Mucosa of descending colon (tissue), 3 donors: Measurements from ENCODE around the gene UST. TPM values are rescaled to one million over a fixed set of nuclear protein-coding genes. Genes with fewer than 3 reads are reported as not detected.
A peak's percentile ranks its signal among the peaks of the same experiment; 100 is the strongest.
"Not testable (repeated sequence)": the region's sequence is repeated elsewhere in the genome, so short reads cannot be mapped to it uniquely, and the experiment has no call there.

ENCODE experiments used
- ATAC-seq: fragments of 200-7000 bp; cut with Tn5 transposase; one replicate; pipeline ENCODE4 v1.9.1; 2020; ENCODE audit warnings: mild to moderate bottlenecking, moderate library complexity
- DNase-seq, 3 donors: peaks; one replicate each; pipeline ENCODE4 v3.0.0-alpha.2; 2020
- H3K36me3 ChIP-seq: fragments of 200-600 bp; one replicate; pipeline ENCODE4 v1.8.0; 2021; ENCODE audit warnings: low read depth, mild to moderate bottlenecking
- H3K4me1 ChIP-seq: fragments of 200-600 bp; one replicate; pipeline ENCODE4 v1.8.0; 2021; ENCODE audit warnings: low read depth, mild to moderate bottlenecking
- H3K4me3 ChIP-seq: fragments of 200-600 bp; one replicate; pipeline ENCODE4 v1.8.0; 2021; ENCODE audit warnings: mild to moderate bottlenecking
- H3K9me3 ChIP-seq: fragments of 200-600 bp; one replicate; pipeline ENCODE4 v1.8.0; 2021; ENCODE audit warnings: mild to moderate bottlenecking
- intact Hi-C, 2 donors: fragments of 100-400 bp; cut with DNase I in 1 of 2; cut with micrococcal nuclease in 1 of 2; formaldehyde crosslinking; loops; one replicate each; pipeline versions ENCODE4 v1.11.0 to v1.11.1; 2022; cut with DNase I, micrococcal nuclease
- total RNA-seq, 3 donors: library from RNA; stranded (reverse); fragmentation: NEBNext Ultra II Directional in 2 of 3; extraction: Animal tissue kit (Norgen Biotek cat#: 25700) in 2 of 3; gene quantifications; one replicate each; pipeline versions ENCODE4 v1.2.1 to v1.2.4, GENCODE V29; 2021 to 2023
- TF ChIP-seq, protein P1 (sequence below): fragments of 200-600 bp; IDR thresholded peaks from one replicate; pipeline ENCODE4 v1.8.0; 2022; ENCODE audit warnings: antibody characterized with exemption, mild to moderate bottlenecking
- donor health status: DM: no; HTN: no; CAD: no; lungs with moderate emphysema.
- donor health status: DM: no; HTN: no; CAD: no.
- donor health status: DM: no; HTN: yes; CAD: no.

The UST gene
- total RNA-seq, 3 donors from 2014 or later = 1.1 to 16.2 (median 2.1) TPM

DNA sequence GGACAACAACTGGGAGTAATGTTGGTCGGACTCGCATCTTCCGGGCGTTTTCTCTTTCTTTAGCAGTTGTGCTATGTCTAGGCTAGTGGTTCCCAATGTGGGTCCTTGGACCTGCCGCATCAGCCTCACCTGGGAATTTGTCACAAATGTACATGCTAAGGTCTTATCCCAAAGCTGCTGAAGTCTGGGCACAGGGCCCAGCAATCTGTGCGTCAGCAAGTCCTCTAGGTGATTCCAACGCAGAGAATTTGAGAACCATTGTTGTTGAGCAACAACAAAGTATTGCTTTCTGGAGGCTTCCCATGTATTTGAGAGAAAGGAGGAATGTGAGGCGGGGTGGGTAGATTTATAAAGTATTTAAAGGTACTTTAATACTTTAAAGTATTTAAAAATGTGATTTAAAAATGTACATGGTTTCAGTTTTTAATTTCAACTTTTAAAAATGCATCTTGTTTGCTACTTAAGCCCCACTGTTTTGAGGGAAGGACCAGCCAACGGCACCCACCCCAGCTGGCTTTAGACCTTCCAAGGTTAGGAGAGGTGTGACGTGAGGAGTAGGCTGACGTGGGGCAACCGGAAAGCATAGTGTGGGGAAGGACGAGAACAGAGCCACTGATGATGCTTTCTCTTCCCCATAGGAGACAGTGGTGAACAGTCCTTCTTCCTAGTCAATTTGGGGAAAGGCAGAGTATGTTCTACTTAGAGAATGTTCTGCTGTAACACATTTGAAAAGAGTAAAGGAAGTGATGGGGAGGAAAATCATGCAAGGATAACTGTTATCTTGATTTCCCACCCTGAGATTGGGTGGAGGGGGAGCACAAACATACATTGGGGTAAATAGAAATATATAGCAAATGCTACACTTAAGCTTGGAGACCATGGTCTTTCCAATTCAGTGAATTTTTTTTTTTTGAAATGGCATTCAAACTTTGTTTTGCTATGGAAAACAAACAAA, 4.3 kb downstream of the UST start:
- intact Hi-C loops = no loop called here

DNA sequence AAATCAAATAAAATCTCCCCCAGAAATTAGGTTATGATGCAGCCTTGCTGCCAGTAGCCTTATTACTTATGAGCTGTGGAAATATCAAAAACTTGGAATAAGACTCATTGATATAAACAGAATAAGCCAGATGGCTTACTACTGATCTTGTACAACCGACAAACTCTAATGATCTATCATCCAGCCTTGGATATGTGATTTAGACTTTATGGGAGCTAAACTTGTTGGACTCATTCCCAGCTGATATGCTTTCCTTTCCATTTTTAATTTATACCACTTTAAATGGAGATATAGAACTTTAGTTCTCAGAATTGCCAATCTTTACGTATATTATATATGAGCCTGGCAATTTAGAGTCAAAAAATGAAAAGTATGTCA, 5.0 kb downstream of the UST start:
- no peak for ATAC-seq
- TF ChIP-seq, protein P1, sequence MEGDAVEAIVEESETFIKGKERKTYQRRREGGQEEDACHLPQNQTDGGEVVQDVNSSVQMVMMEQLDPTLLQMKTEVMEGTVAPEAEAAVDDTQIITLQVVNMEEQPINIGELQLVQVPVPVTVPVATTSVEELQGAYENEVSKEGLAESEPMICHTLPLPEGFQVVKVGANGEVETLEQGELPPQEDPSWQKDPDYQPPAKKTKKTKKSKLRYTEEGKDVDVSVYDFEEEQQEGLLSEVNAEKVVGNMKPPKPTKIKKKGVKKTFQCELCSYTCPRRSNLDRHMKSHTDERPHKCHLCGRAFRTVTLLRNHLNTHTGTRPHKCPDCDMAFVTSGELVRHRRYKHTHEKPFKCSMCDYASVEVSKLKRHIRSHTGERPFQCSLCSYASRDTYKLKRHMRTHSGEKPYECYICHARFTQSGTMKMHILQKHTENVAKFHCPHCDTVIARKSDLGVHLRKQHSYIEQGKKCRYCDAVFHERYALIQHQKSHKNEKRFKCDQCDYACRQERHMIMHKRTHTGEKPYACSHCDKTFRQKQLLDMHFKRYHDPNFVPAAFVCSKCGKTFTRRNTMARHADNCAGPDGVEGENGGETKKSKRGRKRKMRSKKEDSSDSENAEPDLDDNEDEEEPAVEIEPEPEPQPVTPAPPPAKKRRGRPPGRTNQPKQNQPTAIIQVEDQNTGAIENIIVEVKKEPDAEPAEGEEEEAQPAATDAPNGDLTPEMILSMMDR = no peak
- no peaks in the 10 kb centered on the region for H3K36me3 ChIP-seq
- H3K9me3 ChIP-seq = no peaks in the 10 kb centered on the region
- H3K4me3 ChIP-seq = no peak overlapping the region
- peaks cover 7% of the 10 kb centered on the region for H3K4me1 ChIP-seq
- no peak for DNase-seq
- intact Hi-C loops = no loop called here

More for the DNA sequence above, 4.3 kb downstream of the UST start:
- TF ChIP-seq, protein P1 = no peak
- Histone ChIP-seq H3K9me3 (no peaks in the 10 kb centered on the region), H3K4me3 (no peak overlapping the region), H3K4me1 (peaks cover 13% of the 10 kb centered on the region), H3K36me3 (no peaks in the 10 kb centered on the region)
- DNase-seq (no peak), ATAC-seq (no peak)

DNA sequence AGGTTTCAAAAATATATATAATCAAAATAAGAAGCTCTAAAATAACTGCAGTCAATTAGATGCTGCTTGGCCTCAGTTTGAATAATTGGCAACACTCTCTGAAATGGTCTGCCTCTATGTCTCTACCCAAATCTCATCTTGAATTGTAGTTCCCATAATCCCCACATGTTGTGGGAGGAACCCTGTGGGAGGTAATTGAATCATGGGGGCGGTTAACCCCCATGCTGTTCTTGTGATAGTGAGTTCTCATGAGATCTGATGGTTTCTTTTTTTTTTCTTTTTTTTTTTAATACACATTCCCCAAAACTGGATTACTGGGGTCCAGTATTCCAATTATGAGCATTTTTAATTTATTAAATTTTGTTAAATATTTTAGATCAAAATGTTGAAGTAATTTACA, 8.5 kb downstream of the UST start:
- H3K4me3 ChIP-seq, intact Hi-C loops, ATAC-seq, H3K36me3 ChIP-seq, H3K9me3 ChIP-seq, DNase-seq, H3K4me1 ChIP-seq: not testable (repeated sequence)

DNA sequence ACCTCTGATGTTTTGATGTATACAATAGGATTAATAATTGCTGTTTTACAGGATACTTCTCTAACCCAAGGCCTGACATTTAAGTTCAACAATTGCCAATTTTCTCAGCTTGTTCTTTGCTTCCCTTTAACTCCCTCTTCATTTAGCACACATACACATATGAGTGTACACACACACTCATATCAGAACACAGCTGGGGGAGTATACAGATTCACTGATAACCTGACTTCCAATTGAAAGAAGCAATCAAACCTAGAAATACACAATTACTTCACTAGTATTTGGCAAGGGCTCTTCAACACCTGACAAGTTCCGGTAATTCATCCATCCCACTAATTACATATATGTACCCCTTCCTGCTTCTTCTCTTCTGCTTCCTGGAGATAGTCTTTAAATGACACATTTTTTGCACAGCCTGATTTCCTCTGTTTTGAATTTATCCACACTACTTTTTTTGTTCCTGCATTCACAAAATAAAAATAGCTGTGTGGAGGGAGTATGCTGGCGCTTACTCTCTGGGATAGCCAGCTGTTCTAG, 11.2 kb downstream of the UST start:
- ATAC-seq (no peak), DNase-seq (no peak)
- H3K36me3 ChIP-seq = no peaks in the 10 kb centered on the region
- no peaks in the 10 kb centered on the region for H3K9me3 ChIP-seq
- no peak overlapping the region for H3K4me3 ChIP-seq
- intact Hi-C loops = no loop called here
- TF ChIP-seq, protein P1 = no peak
- H3K4me1 ChIP-seq = no peaks in the 10 kb centered on the region

DNA sequence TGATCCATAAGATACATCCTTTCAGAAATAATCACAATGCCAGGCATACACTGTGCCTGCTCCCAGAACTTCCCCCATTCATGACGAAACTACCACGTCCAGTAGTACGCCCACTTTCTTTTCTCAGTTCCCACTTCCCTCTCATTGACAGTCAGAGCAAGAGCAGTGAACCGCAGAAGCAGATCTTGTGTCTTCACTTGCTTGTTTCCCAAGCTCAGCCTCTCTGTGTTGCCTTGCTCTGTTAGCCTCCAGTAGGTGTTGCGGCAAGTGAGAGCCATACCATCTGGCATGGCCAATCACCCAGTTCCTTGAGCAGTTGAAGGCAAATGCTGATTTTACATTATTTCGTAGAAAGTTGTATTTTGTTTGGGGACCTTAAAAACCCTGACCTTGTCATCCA, 11.7 kb downstream of the UST start:
- intact Hi-C loops = no loop called here
- Histone ChIP-seq H3K9me3 (no peaks in the 10 kb centered on the region), H3K4me3 (no peak overlapping the region), H3K4me1 (no peaks in the 10 kb centered on the region), H3K36me3 (no peaks in the 10 kb centered on the region)
- DNase-seq (peak in 1 of 3 donors; percentile 45), ATAC-seq (peak; percentile 73)
- TF ChIP-seq, protein P1 = no peak

DNA sequence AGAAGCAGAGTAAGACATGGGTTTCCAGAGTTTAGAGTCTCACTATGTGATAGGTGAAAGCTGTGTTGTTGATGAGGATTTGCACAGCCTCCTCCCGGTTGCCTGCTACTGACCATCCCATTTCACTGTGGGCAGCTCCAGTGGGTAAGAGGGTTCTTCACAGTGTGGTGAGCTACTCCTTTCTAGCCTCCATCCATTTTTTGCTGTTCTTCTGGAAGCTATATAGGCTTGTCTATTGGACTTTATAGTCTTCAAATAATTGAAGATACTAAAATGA, 13.4 kb downstream of the UST start:
- no peak for DNase-seq
- no peak for ATAC-seq
- Histone ChIP-seq H3K4me3 (no peak overlapping the region), H3K4me1 (no peaks in the 10 kb centered on the region), H3K36me3 (no peaks in the 10 kb centered on the region), H3K9me3 (no peaks in the 10 kb centered on the region)
- TF ChIP-seq, protein P1 = no peak
- intact Hi-C loops = no loop called here
